HCT116 (cell line): ENCODE results near the gene TDRD12. TPM values are rescaled to one million over a fixed set of nuclear protein-coding genes. Genes with fewer than 3 reads are reported as not detected.

Experiments used
- ATAC-seq: fragments of 200-7000 bp; cut with Tn5 transposase; 2 replicates; pipeline ENCODE4 v1.9.1; 2020; ENCODE audit warnings: mild to moderate bottlenecking, moderate library complexity
- BruUV-seq: library from RNA; stranded (reverse); fragments of 400-500 nt; replicated peaks from 2 replicates; lab custom pipeline; 2021; lab: Mats Ljungman, UMichigan
- CTCF ChIA-PET: fragments of 300-600 bp; sonication (Branson Sonifier 250); formaldehyde crosslinking; loops from one replicate; lab custom pipeline; 2021; ENCODE audit warnings: antibody characterized with exemption; lab: Charles Lee
- POLR2A ChIA-PET: fragments of 300-600, 350-600 bp; sonication (Branson Sonifier 250); formaldehyde crosslinking; loops from one replicate; lab custom pipeline; 2021; ENCODE audit warnings: antibody characterized with exemption; lab: Charles Lee
- RAD21 ChIA-PET, 2 experiments: fragments of 300-600 bp; sonication (Branson Sonifier 250); formaldehyde crosslinking; loops; one replicate each; lab custom pipeline; 2023; ENCODE audit warnings: low total read pairs in 2 of 2; ENCODE audit not compliant: uncharacterized antibody in 2 of 2, unreplicated experiment in 2 of 2, low non-redundant PET in 1 of 2; lab: Charles Lee
- DNase-seq: peaks from one replicate; pipeline ENCODE4 v3.0.0-alpha.2; 2010; ENCODE audit warnings: low read depth, low spot score
- H2AFZ ChIP-seq: fragments of 200-600 bp; shearing (Covaris generic), sonication (generic); 2 replicates; pipeline ENCODE4 v1.6.1; 2017; ENCODE audit warnings: low read depth, mixed run types, mixed read lengths, antibody characterized with exemption, low read length; ENCODE audit not compliant: poor library complexity, severe bottlenecking
- H3K27ac ChIP-seq: 2 replicates; pipeline ENCODE4 v1.5.1; 2012; ENCODE audit warnings: low read depth, low read length
- H3K27me3 ChIP-seq: fragments of 200-600 bp; sonication (generic); 2 replicates; pipeline ENCODE4 v1.6.1; 2016; ENCODE audit warnings: mixed run types, low read length, mixed read lengths; ENCODE audit not compliant: insufficient read depth
- H3K36me3 ChIP-seq, 2 experiments: fragments of 200-500 bp in 1 of 2; fragments of 200-600 bp in 1 of 2; sonication (Bioruptor generic) in 1 of 2; sonication (generic) in 1 of 2; 2 replicates each; pipeline versions ENCODE4 v1.5.1 to v1.6.1; 2014 to 2016; ENCODE audit warnings: low read length in 2 of 2, inconsistent platforms in 1 of 2, mixed read lengths in 1 of 2, mixed run types in 1 of 2; ENCODE audit not compliant: insufficient read depth in 2 of 2, control insufficient read depth in 1 of 2
- H3K4me1 ChIP-seq, 2 experiments: fragments of 200-600 bp in 1 of 2; sonication (generic) in 1 of 2; 2 replicates each; pipeline versions ENCODE4 v1.5.1 to v1.6.1; 2012 to 2017; ENCODE audit warnings: low read length in 2 of 2, inconsistent platforms in 1 of 2, mild to moderate bottlenecking in 1 of 2, mixed read lengths in 1 of 2, mixed run types in 1 of 2, moderate library complexity in 1 of 2; ENCODE audit not compliant: insufficient read depth in 2 of 2, control insufficient read depth in 1 of 2
- H3K4me2 ChIP-seq: fragments of 200-600 bp; sonication (generic); 2 replicates; pipeline ENCODE4 v1.6.1; 2017; ENCODE audit warnings: mixed run types, low read length, mixed read lengths
- H3K4me3 ChIP-seq, 2 experiments: fragments of 200-600 bp in 1 of 2; sonication (generic) in 1 of 2; replicated peaks in 1 of 2; 2 replicates each; pipeline ENCODE4 v1.5.1; 2011 to 2016; ENCODE audit warnings: low read length in 2 of 2, control low read depth in 1 of 2, low read depth in 1 of 2, mild to moderate bottlenecking in 1 of 2, mixed read lengths in 1 of 2, mixed run types in 1 of 2
- H3K79me2 ChIP-seq: fragments of 200-600 bp; sonication (generic); 2 replicates; pipeline ENCODE4 v1.6.1; 2017; ENCODE audit warnings: mild to moderate bottlenecking, mixed run types, low read length, moderate library complexity, mixed read lengths; ENCODE audit not compliant: insufficient read depth
- H3K9ac ChIP-seq: fragments of 200-600 bp; sonication (generic); 2 replicates; pipeline ENCODE4 v1.6.1; 2016; ENCODE audit warnings: low read length, mixed read lengths
- H3K9me2 ChIP-seq: fragments of 200-600 bp; sonication (generic), shearing (Covaris generic); 2 replicates; pipeline ENCODE4 v1.6.1; 2017; ENCODE audit warnings: mixed run types, mild to moderate bottlenecking, moderate library complexity; ENCODE audit not compliant: insufficient read depth
- H3K9me3 ChIP-seq, 2 experiments: fragments of 200-500 bp in 1 of 2; fragments of 200-600 bp in 1 of 2; sonication (Bioruptor generic) in 1 of 2; sonication (generic) in 1 of 2; 2 replicates each; pipeline ENCODE4 v1.6.1; 2014 to 2017; ENCODE audit warnings: low read length in 2 of 2, mixed read lengths in 2 of 2, inconsistent platforms in 1 of 2, low read depth in 1 of 2, mild to moderate bottlenecking in 1 of 2, mixed run types in 1 of 2, moderate library complexity in 1 of 2; ENCODE audit not compliant: control insufficient read depth in 1 of 2, insufficient read depth in 1 of 2
- H4K20me1 ChIP-seq: fragments of 200-600 bp; sonication (generic), shearing (Covaris generic); 2 replicates; pipeline ENCODE4 v1.6.1; 2017; ENCODE audit warnings: mixed run types, mild to moderate bottlenecking, moderate library complexity; ENCODE audit not compliant: insufficient read depth
- ATF3 ChIP-seq: IDR thresholded peaks from 2 replicates; pipeline ENCODE4 v1.6.1; 2012
- CBX3 ChIP-seq: IDR thresholded peaks from 2 replicates; pipeline ENCODE4 v1.6.1; 2012; ENCODE audit warnings: low read depth
- CTCF ChIP-seq, 3 experiments: fragments of 200-600 bp in 1 of 3; sonication (generic) in 1 of 3; IDR thresholded peaks in 2 of 3; conservative IDR thresholded peaks in 1 of 3; 2 replicates each; pipeline ENCODE4 v1.5.1; 2012 to 2017; ENCODE audit warnings: low read depth in 2 of 3, low read length in 2 of 3, antibody characterized with exemption in 1 of 3, borderline replicate concordance in 1 of 3, control low read depth in 1 of 3, mild to moderate bottlenecking in 1 of 3, mixed read lengths in 1 of 3, mixed run types in 1 of 3, moderate library complexity in 1 of 3; ENCODE audit not compliant: insufficient read depth in 1 of 3
- ELF1 ChIP-seq: IDR thresholded peaks from 2 replicates; pipeline ENCODE4 v1.6.1; 2012; ENCODE audit warnings: low read depth, borderline replicate concordance
- EZH2 ChIP-seq: fragments of 200-600 bp; sonication (generic); IDR thresholded peaks from 2 replicates; pipeline ENCODE4 v1.6.1; 2017; ENCODE audit warnings: antibody characterized with exemption, mixed run types
- EZH2phosphoT487 ChIP-seq: fragments of 200-600 bp; IDR thresholded peaks from 2 replicates; pipeline ENCODE4 v1.6.1; 2018; ENCODE audit warnings: antibody characterized with exemption, borderline replicate concordance
- FOSL1 ChIP-seq: IDR thresholded peaks from 2 replicates; pipeline ENCODE4 v1.6.1; 2012; ENCODE audit warnings: low read depth
- JUND ChIP-seq: IDR thresholded peaks from 2 replicates; pipeline ENCODE4 v1.6.1; 2012
- POLR2A ChIP-seq: IDR thresholded peaks from 2 replicates; pipeline ENCODE4 v1.7.0; 2011; ENCODE audit warnings: borderline replicate concordance; ENCODE audit not compliant: insufficient read depth, insufficient read length; ENCODE audit errors: extremely low read depth
- POLR2AphosphoS5 ChIP-seq: IDR thresholded peaks from 2 replicates; pipeline ENCODE4 v1.6.1; 2011; ENCODE audit warnings: mild to moderate bottlenecking, low read depth, low read length, moderate library complexity
- RAD21 ChIP-seq: IDR thresholded peaks from 2 replicates; pipeline ENCODE4 v1.6.1; 2012; ENCODE audit warnings: low read depth, mild to moderate bottlenecking
- REST ChIP-seq: IDR thresholded peaks from 2 replicates; pipeline ENCODE4 v1.6.1; 2012; ENCODE audit warnings: low read depth
- SIN3A ChIP-seq: IDR thresholded peaks from 2 replicates; pipeline ENCODE4 v1.6.1; 2012; ENCODE audit warnings: low read depth
- SP1 ChIP-seq: IDR thresholded peaks from 2 replicates; pipeline ENCODE4 v1.6.1; 2012; ENCODE audit warnings: low read depth
- SRF ChIP-seq: IDR thresholded peaks from 2 replicates; pipeline ENCODE4 v1.6.1; 2012; ENCODE audit warnings: low read depth
- TCF7L2 ChIP-seq: IDR thresholded peaks from 2 replicates; pipeline ENCODE4 v1.7.0; 2011; ENCODE audit warnings: borderline replicate concordance, inconsistent platforms; ENCODE audit not compliant: insufficient read depth, insufficient read length; ENCODE audit errors: extremely low read depth
- YY1 ChIP-seq: IDR thresholded peaks from 2 replicates; pipeline ENCODE4 v1.6.1; 2011; ENCODE audit warnings: low read length, low read depth, moderate library complexity, mild to moderate bottlenecking; ENCODE audit not compliant: insufficient replicate concordance; ENCODE audit errors: extremely low read depth
- ZBTB33 ChIP-seq: IDR thresholded peaks from 2 replicates; pipeline ENCODE4 v1.6.1; 2011; ENCODE audit warnings: mild to moderate bottlenecking, low read length, moderate library complexity; ENCODE audit not compliant: insufficient replicate concordance; ENCODE audit errors: extremely low read depth
- ZNF274 ChIP-seq: fragments of 200-500 bp; sonication (Bioruptor generic); IDR thresholded peaks from 2 replicates; pipeline ENCODE4 v1.6.1; 2014; ENCODE audit warnings: mild to moderate bottlenecking, low read depth, low read length, inconsistent platforms
- intact Hi-C: fragments of 100-400 bp; cut with micrococcal nuclease; formaldehyde crosslinking; loops from 2 replicates; pipeline ENCODE4 v1.10.0; 2022
- total RNA-seq: library from RNA; stranded (reverse); gene quantifications from one replicate; pipeline ENCODE4 v1.2.1, GENCODE V29; 2021; ENCODE audit not compliant: unreplicated experiment

The TDRD12 gene
- total RNA-seq, 1 experiment from 2014 or later, result 0.30 TPM

GRCh38 chr19:32773126-32773525, 53.6 kb downstream of the TDRD12 start:
- Histone ChIP-seq H3K4me2 (no peak overlapping the region), H3K27ac (no peak overlapping the region), H3K27me3 (no peaks in the 10 kb centered on the region), H3K36me3 (no peaks in the 10 kb centered on the region), H3K79me2 (no peaks in the 10 kb centered on the region), H3K4me3 (no peak overlapping the region), H3K9ac (no peak overlapping the region), H3K4me1 (no peaks in the 10 kb centered on the region), H4K20me1 (no peaks in the 10 kb centered on the region), H2AFZ (no peak overlapping the region), H3K9me3 (peaks cover 0 to 5% of the 10 kb centered on the region in 2 experiments; a peak in 1 of 4 replicates), H3K9me2 (no peaks in the 10 kb centered on the region)
- no TSS peak for BruUV-seq
- CTCF ChIA-PET, result no interaction called here
- POLR2A ChIA-PET, result interaction anchor here (0.6 kb wide), 1 partner anchor 9 kb away, joined by 4 read pairs; no protein-coding TSS in a partner anchor
- ATAC-seq (no peak), DNase-seq (no peak)
- TF ChIP-seq REST, result no peak
- TF ChIP-seq JUND, result no peak
- TF ChIP-seq EZH2phosphoT487, result no peak
- no peak for TF ChIP-seq CTCF (IDR thresholded peaks at IDR 0.05 in 2 of 3, conservative IDR thresholded peaks at IDR 0.05 in 1 of 3; ENCODE audit: borderline replicate concordance in 1 of 3, insufficient read depth in 1 of 3, low read depth in 2 of 3, low read length in 2 of 3)
- TF ChIP-seq ATF3, result no peak
- no peak for TF ChIP-seq CBX3
- no peak for TF ChIP-seq POLR2A
- TF ChIP-seq SIN3A, result no peak
- no peak for TF ChIP-seq EZH2
- TF ChIP-seq ELF1, result no peak
- no peak for TF ChIP-seq FOSL1
- no peak for TF ChIP-seq SP1
- no peak for TF ChIP-seq POLR2AphosphoS5
- no peak for TF ChIP-seq ZNF274
- no peak for TF ChIP-seq YY1
- TF ChIP-seq RAD21, result no peak
- TF ChIP-seq SRF, result no peak
- no peak for TF ChIP-seq TCF7L2
- TF ChIP-seq ZBTB33, result no peak
- RAD21 ChIA-PET, result no interaction called here
- intact Hi-C loops, result no loop called here
